Panc1 (cell line): ENCODE results near the gene MANF.

Experiments used
- CTCF ChIP-seq: fragments of 450-650 bp; IDR thresholded peaks from 2 replicates; pipeline ENCODE4 v1.5.1; 2017; ENCODE audit warnings: mild to moderate bottlenecking
- POLR2AphosphoS5 ChIP-seq: IDR thresholded peaks from 2 replicates; pipeline ENCODE4 v1.6.1; 2012; ENCODE audit warnings: mild to moderate bottlenecking, low read depth, low read length, moderate library complexity
- REST ChIP-seq, 2 experiments: IDR thresholded peaks; 2 replicates each; pipeline ENCODE4 v1.6.1; 2011 to 2012; ENCODE audit warnings: low read depth in 2 of 2, control low read depth in 1 of 2, low read length in 1 of 2, mild to moderate bottlenecking in 1 of 2, moderate library complexity in 1 of 2; ENCODE audit not compliant: insufficient read depth in 1 of 2
- SIN3A ChIP-seq: IDR thresholded peaks from 2 replicates; pipeline ENCODE4 v1.6.1; 2012; ENCODE audit warnings: low read depth, mild to moderate bottlenecking, low read length, moderate library complexity, borderline replicate concordance; ENCODE audit not compliant: insufficient read depth
- TCF7L2 ChIP-seq: IDR thresholded peaks from 2 replicates; pipeline ENCODE4 v1.6.1; 2011; ENCODE audit warnings: mild to moderate bottlenecking, low read depth, low read length, inconsistent platforms

GRCh38 chr3:51385621-51386091, 565 bp downstream of the MANF start:
- no peak for TF ChIP-seq CTCF
- TF ChIP-seq POLR2AphosphoS5, result no peak; the same call in 1 of the 2 replicates
- no peak for TF ChIP-seq REST (IDR thresholded peaks at IDR 0.05; ENCODE audit: insufficient read depth in 1 of 2, low read depth in 2 of 2, low read length in 1 of 2)
- no peak for TF ChIP-seq TCF7L2
- no peak for TF ChIP-seq SIN3A
